ENCODE results near the gene IL21R. TPM values are rescaled to one million over a fixed set of nuclear protein-coding genes. Genes with fewer than 3 reads are reported as not detected.

IL21R gene
- total and polyA plus RNA-seq, 9 of the 15 experiments (the other 6 are each of a cell fraction or from before 2014, with no cell fraction given) = 0.04 to 0.34 (median 0.18) TPM; not detected in 1

DNA sequence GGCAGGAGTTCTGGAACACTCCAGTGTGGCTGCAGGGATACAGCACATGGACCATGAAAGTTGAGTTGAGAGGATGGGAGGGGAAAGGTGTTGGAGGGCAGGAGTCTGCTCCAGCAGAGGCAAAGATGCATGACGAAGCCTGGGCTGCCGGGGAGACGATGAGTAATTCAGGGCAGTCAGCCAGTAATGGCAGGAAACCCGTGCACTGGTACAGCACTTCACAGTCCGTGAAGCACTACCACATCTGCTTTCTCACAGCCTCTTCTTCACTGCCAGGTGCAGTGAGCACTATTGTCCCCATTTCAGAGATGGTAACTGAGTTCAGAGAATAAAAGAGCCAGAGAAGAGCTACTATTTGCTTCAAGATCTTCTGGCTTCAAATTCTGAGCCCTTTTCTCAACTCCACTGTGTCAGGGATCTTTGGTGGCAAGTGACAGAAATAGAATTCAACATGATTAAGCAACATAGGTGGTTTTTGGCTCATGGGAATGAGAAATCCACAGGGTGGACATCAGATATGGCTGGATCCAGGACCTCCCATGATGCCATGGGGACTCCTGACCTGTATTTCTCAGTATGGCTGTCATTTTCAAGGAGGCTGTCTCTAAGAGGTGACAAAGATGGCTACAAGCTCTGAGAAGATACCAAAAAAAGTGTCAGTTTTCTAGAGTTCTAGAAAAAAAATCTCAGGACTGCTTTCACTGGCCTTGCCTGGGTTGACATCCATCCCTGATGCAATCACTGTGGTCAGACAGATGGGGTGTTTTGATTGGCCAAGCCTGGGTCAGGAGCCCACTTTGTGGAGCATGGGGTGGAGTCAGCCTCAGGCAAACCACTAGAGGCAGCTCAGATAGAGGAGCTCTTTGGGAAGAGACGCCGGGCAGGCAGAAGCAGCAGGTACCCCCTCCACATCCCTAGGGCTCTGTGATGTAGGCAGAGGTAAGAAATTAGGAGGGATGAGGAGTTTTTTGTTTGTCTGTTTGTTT, 24.7 kb downstream of the IL21R start (continued):
- TF ChIP-seq CHD7 (IDR thresholded peaks at IDR 0.05; ENCODE audit: low read depth, low read length) = no peak
- TF ChIP-seq TARDBP (IDR thresholded peaks at IDR 0.05) = no peak
- TF ChIP-seq, protein P1, sequence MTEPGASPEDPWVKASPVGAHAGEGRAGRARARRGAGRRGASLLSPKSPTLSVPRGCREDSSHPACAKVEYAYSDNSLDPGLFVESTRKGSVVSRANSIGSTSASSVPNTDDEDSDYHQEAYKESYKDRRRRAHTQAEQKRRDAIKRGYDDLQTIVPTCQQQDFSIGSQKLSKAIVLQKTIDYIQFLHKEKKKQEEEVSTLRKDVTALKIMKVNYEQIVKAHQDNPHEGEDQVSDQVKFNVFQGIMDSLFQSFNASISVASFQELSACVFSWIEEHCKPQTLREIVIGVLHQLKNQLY (CRISPR knock-in tag; conservative IDR thresholded peaks at IDR 0.05) = no peak
- no peak for TF ChIP-seq PCBP1 (IDR thresholded peaks at IDR 0.05; ENCODE audit: low read depth, low read length, poor library complexity, severe bottlenecking)
- no peak for TF ChIP-seq LEF1 (IDR thresholded peaks at IDR 0.05)
- no peak for TF ChIP-seq ZNF121 (CRISPR knock-in tag; conservative IDR thresholded peaks at IDR 0.05)
- TF ChIP-seq TRIM28 (IDR thresholded peaks at IDR 0.05) = no peak
- no peak for TF ChIP-seq HNRNPK (IDR thresholded peaks at IDR 0.05; ENCODE audit: low read depth, low read length, poor library complexity, severe bottlenecking)
- TF ChIP-seq GABPB2 (CRISPR knock-in tag; conservative IDR thresholded peaks at IDR 0.05) = no peak
- TF ChIP-seq MTA1 (IDR thresholded peaks at IDR 0.05; ENCODE audit: borderline replicate concordance) = no peak
- TF ChIP-seq NR3C1 (CRISPR knock-in tag; IDR thresholded peaks at IDR 0.05) = no peak
- no peak for TF ChIP-seq ZFP1 (CRISPR knock-in tag; IDR thresholded peaks at IDR 0.05)
- no peak for TF ChIP-seq CBX2 (IDR thresholded peaks at IDR 0.05; ENCODE audit: insufficient read depth, low read length, poor library complexity, severe bottlenecking)
- TF ChIP-seq MAX (CRISPR knock-in tag; IDR thresholded peaks at IDR 0.05) = no peak
- TF ChIP-seq ATF1 (CRISPR knock-in tag; IDR thresholded peaks at IDR 0.05) = no peak
- 0 out of 2 replicates have a peak, but pooled peaks have one; percentile 13 for TF ChIP-seq ATF1 (tag; IDR thresholded peaks at IDR 0.05)
